Loucy (cell line): ENCODE results near the gene SLC35F3.

ENCODE experiments used
- CTCF ChIP-seq: fragments of 200-600 bp; sonication (generic); conservative IDR thresholded peaks from 2 replicates; pipeline ENCODE4 v1.5.1; 2014; ENCODE audit warnings: mild to moderate bottlenecking, antibody characterized with exemption, low read length
- EZH2phosphoT487 ChIP-seq: fragments of 200-600 bp; IDR thresholded peaks from 2 replicates; pipeline ENCODE4 v1.6.1; 2018; ENCODE audit warnings: antibody characterized with exemption, mild to moderate bottlenecking, moderate library complexity, borderline replicate concordance

GRCh38 chr1:234315588-234315987 lies 411.1 kb downstream of the SLC35F3 start:
- TF ChIP-seq CTCF (no peak), EZH2phosphoT487 (no peak)
